ENCODE results near the gene SPDYE2.
"Not testable (repeated sequence)": the region's sequence is repeated elsewhere in the genome, so short reads cannot be mapped to it uniquely, and the experiment has no call there.

DNA sequence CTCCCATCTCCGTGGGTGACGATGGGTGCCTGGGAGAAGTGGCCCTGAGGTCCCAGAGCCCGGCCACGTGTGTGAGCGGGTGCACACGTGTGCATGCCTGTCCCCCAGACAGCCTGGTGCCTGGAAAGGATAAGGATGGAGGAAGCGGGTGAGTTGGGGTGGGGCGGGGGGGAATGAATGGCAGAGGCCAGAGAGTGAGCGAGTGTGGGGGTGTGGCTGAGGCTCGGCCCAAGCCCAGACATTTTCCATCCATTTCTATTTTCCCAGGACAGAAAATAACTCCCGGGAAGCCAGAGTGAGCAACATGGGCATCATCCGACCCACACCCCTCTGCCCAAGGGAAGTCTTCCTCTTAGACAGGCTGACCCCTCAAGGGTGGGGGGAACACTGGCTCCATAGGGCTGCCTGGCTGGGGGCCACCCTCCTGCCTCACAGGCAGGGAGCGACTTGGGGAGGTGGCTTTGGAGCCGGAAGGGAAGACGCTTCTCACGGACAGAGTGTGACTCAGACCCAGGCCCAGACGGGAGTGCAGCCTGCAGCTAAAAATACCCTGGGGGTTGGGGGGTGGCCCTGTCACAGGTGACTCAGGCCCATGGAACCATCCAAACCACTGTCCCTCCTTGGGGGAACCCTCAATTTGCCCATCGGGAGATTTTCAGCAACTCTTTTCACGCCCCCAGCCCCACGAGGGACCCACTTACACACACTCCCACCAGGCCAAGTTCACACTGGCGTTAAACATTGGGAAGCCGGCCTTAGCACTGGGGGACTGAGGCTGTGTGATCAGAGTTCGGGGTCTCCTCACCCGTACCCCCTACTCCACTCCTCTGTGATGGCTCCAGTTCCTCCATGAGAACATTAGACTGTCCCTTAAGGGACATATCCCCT, 45.5 kb upstream of the SPDYE2 start:
- TF ChIP-seq EZH2 (IDR thresholded peaks at IDR 0.05; ENCODE audit: borderline replicate concordance, low read depth, low read length, poor library complexity, severe bottlenecking): not testable (repeated sequence)
- TF ChIP-seq, protein P1, sequence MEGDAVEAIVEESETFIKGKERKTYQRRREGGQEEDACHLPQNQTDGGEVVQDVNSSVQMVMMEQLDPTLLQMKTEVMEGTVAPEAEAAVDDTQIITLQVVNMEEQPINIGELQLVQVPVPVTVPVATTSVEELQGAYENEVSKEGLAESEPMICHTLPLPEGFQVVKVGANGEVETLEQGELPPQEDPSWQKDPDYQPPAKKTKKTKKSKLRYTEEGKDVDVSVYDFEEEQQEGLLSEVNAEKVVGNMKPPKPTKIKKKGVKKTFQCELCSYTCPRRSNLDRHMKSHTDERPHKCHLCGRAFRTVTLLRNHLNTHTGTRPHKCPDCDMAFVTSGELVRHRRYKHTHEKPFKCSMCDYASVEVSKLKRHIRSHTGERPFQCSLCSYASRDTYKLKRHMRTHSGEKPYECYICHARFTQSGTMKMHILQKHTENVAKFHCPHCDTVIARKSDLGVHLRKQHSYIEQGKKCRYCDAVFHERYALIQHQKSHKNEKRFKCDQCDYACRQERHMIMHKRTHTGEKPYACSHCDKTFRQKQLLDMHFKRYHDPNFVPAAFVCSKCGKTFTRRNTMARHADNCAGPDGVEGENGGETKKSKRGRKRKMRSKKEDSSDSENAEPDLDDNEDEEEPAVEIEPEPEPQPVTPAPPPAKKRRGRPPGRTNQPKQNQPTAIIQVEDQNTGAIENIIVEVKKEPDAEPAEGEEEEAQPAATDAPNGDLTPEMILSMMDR (conservative IDR thresholded peaks at IDR 0.05; ENCODE audit: low read depth, low read length): not testable (repeated sequence)

Measured in A673 (cell line).